ENCODE data around the gene PCED1B. TPM values are rescaled to one million over a fixed set of nuclear protein-coding genes. Genes with fewer than 3 reads are reported as not detected.

The PCED1B gene
- total and polyA plus RNA-seq, 2 experiments from 2014 or later: 5.1 to 6.6 TPM

- Mint-ChIP-seq H3K9me3 (peaks cover 10% of the 10 kb centered on the region), H3K27me3 (ENCODE audit: insufficient read depth, low read depth, poor library complexity) (no peaks in the 10 kb centered on the region), H3K4me3 (no peak overlapping the region), H3K36me3 (ENCODE audit: low read depth) (peaks cover 2% of the 10 kb centered on the region; the same call in 2 of the 3 replicates), H3K4me1 (no peaks in the 10 kb centered on the region; the same call in 1 of the 3 replicates), H3K27ac (no peak overlapping the region)
- Histone ChIP-seq H3K4me2 (no peak overlapping the region), H3K27ac (ENCODE audit: low read depth) (no peak overlapping the region), H2AFZ (0 out of 2 replicates have a peak overlapping the region, but pooled peaks have one; percentile 63), H3K4me3 (no peak overlapping the region), H3F3A (replicated peaks; ENCODE audit: low read depth) (no peaks in the 10 kb centered on the region), H3K9me2 (ENCODE audit: insufficient read depth) (no peaks in the 10 kb centered on the region; the same call in 1 of the 2 replicates), H3K27me3 (ENCODE audit: insufficient read depth) (no peaks in the 10 kb centered on the region), H3K79me2 (replicated peaks; ENCODE audit: insufficient read depth) (no peaks in the 10 kb centered on the region), H3K4me1 (ENCODE audit: insufficient read depth) (peaks cover 4% of the 10 kb centered on the region; the same call in 1 of the 2 replicates), H4K20me1 (replicated peaks; ENCODE audit: insufficient read depth) (no peaks in the 10 kb centered on the region), H3K36me3 (ENCODE audit: insufficient read depth) (no peaks in the 10 kb centered on the region)
- DNase-seq (ENCODE audit: low spot score) (no peak), ATAC-seq (no peak)
- TF ChIP-seq, protein P1, sequence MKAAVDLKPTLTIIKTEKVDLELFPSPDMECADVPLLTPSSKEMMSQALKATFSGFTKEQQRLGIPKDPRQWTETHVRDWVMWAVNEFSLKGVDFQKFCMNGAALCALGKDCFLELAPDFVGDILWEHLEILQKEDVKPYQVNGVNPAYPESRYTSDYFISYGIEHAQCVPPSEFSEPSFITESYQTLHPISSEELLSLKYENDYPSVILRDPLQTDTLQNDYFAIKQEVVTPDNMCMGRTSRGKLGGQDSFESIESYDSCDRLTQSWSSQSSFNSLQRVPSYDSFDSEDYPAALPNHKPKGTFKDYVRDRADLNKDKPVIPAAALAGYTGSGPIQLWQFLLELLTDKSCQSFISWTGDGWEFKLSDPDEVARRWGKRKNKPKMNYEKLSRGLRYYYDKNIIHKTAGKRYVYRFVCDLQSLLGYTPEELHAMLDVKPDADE (IDR thresholded peaks at IDR 0.05): no peak
- TF ChIP-seq STAT1 (IDR thresholded peaks at IDR 0.05; ENCODE audit: unreplicated experiment) (no peak), EZH2 (IDR thresholded peaks at IDR 0.05; ENCODE audit: low read depth, unreplicated experiment) (no peak), CREB1 (CRISPR knock-in tag; IDR thresholded peaks at IDR 0.05; ENCODE audit: low read depth) (no peak), JUNB (IDR thresholded peaks at IDR 0.05; ENCODE audit: unreplicated experiment) (no peak), CTCF (conservative IDR thresholded peaks at IDR 0.05; ENCODE audit: low read depth in 2 of 2) (no peak), ZNF331 (CRISPR knock-in tag; IDR thresholded peaks at IDR 0.05; ENCODE audit: low read depth) (no peak), EZH2phosphoT487 (IDR thresholded peaks at IDR 0.05; ENCODE audit: unreplicated experiment) (no peak), NANOG (IDR thresholded peaks at IDR 0.05; ENCODE audit: borderline replicate concordance) (no peak), POLR2AphosphoS5 (IDR thresholded peaks at IDR 0.05; ENCODE audit: low read depth) (no peak), ZNF114 (CRISPR knock-in tag; IDR thresholded peaks at IDR 0.05) (no peak)
- TF ChIP-seq, protein P2, sequence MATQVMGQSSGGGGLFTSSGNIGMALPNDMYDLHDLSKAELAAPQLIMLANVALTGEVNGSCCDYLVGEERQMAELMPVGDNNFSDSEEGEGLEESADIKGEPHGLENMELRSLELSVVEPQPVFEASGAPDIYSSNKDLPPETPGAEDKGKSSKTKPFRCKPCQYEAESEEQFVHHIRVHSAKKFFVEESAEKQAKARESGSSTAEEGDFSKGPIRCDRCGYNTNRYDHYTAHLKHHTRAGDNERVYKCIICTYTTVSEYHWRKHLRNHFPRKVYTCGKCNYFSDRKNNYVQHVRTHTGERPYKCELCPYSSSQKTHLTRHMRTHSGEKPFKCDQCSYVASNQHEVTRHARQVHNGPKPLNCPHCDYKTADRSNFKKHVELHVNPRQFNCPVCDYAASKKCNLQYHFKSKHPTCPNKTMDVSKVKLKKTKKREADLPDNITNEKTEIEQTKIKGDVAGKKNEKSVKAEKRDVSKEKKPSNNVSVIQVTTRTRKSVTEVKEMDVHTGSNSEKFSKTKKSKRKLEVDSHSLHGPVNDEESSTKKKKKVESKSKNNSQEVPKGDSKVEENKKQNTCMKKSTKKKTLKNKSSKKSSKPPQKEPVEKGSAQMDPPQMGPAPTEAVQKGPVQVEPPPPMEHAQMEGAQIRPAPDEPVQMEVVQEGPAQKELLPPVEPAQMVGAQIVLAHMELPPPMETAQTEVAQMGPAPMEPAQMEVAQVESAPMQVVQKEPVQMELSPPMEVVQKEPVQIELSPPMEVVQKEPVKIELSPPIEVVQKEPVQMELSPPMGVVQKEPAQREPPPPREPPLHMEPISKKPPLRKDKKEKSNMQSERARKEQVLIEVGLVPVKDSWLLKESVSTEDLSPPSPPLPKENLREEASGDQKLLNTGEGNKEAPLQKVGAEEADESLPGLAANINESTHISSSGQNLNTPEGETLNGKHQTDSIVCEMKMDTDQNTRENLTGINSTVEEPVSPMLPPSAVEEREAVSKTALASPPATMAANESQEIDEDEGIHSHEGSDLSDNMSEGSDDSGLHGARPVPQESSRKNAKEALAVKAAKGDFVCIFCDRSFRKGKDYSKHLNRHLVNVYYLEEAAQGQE (IDR thresholded peaks at IDR 0.05; ENCODE audit: unreplicated experiment): no peak
- TF ChIP-seq, protein P3, sequence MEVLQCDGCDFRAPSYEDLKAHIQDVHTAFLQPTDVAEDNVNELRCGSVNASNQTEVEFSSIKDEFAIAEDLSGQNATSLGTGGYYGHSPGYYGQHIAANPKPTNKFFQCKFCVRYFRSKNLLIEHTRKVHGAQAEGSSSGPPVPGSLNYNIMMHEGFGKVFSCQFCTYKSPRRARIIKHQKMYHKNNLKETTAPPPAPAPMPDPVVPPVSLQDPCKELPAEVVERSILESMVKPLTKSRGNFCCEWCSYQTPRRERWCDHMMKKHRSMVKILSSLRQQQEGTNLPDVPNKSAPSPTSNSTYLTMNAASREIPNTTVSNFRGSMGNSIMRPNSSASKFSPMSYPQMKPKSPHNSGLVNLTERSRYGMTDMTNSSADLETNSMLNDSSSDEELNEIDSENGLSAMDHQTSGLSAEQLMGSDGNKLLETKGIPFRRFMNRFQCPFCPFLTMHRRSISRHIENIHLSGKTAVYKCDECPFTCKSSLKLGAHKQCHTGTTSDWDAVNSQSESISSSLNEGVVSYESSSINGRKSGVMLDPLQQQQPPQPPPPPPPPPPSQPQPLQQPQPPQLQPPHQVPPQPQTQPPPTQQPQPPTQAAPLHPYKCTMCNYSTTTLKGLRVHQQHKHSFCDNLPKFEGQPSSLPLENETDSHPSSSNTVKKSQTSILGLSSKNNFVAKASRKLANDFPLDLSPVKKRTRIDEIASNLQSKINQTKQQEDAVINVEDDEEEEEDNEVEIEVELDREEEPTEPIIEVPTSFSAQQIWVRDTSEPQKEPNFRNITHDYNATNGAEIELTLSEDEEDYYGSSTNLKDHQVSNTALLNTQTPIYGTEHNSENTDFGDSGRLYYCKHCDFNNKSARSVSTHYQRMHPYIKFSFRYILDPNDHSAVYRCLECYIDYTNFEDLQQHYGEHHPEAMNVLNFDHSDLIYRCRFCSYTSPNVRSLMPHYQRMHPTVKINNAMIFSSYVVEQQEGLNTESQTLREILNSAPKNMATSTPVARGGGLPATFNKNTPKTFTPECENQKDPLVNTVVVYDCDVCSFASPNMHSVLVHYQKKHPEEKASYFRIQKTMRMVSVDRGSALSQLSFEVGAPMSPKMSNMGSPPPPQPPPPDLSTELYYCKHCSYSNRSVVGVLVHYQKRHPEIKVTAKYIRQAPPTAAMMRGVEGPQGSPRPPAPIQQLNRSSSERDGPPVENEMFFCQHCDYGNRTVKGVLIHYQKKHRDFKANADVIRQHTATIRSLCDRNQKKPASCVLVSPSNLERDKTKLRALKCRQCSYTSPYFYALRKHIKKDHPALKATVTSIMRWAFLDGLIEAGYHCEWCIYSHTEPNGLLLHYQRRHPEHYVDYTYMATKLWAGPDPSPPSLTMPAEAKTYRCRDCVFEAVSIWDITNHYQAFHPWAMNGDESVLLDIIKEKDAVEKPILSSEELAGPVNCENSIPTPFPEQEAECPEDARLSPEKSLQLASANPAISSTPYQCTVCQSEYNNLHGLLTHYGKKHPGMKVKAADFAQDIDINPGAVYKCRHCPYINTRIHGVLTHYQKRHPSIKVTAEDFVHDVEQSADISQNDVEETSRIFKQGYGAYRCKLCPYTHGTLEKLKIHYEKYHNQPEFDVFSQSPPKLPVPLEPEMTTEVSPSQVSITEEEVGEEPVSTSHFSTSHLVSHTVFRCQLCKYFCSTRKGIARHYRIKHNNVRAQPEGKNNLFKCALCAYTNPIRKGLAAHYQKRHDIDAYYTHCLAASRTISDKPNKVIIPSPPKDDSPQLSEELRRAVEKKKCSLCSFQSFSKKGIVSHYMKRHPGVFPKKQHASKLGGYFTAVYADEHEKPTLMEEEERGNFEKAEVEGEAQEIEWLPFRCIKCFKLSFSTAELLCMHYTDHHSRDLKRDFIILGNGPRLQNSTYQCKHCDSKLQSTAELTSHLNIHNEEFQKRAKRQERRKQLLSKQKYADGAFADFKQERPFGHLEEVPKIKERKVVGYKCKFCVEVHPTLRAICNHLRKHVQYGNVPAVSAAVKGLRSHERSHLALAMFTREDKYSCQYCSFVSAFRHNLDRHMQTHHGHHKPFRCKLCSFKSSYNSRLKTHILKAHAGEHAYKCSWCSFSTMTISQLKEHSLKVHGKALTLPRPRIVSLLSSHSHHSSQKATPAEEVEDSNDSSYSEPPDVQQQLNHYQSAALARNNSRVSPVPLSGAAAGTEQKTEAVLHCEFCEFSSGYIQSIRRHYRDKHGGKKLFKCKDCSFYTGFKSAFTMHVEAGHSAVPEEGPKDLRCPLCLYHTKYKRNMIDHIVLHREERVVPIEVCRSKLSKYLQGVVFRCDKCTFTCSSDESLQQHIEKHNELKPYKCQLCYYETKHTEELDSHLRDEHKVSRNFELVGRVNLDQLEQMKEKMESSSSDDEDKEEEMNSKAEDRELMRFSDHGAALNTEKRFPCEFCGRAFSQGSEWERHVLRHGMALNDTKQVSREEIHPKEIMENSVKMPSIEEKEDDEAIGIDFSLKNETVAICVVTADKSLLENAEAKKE (CRISPR knock-in tag; IDR thresholded peaks at IDR 0.05): no peak
These were observed 76.2 kb downstream of the PCED1B start for GRCh38 chr12:47155457-47156166.

Measured in GM23338 (cell line).